SK-N-SH treated with all-trans-retinoic acid at 6 μM for 48 hours (cell line): Measurements from ENCODE around the gene AUTS2.

Experiments used
- ARNTL ChIP-seq: fragments of 450-650 bp; formaldehyde crosslinking; IDR thresholded peaks from 2 replicates; pipeline ENCODE4 v1.5.0; 2020; ENCODE audit warnings: low read depth, mild to moderate bottlenecking, moderate library complexity, borderline replicate concordance
- CREB5 ChIP-seq: fragments of 250-450 bp; sonication (Bioruptor Pico); IDR thresholded peaks from 2 replicates; pipeline ENCODE4 v1.5.1; 2020; ENCODE audit warnings: low read depth, mild to moderate bottlenecking, moderate library complexity
- CSDC2 ChIP-seq: fragments of 250-450 bp; sonication (Bioruptor Pico); IDR thresholded peaks from 2 replicates; pipeline ENCODE4 v1.5.0; 2020; ENCODE audit warnings: mild to moderate bottlenecking, moderate library complexity
- CSRNP3 ChIP-seq: fragments of 250-450 bp; sonication (Bioruptor Pico); IDR thresholded peaks from 2 replicates; pipeline ENCODE4 v1.5.1; 2021; ENCODE audit warnings: mild to moderate bottlenecking, moderate library complexity
- GLIS3 ChIP-seq: fragments of 250-450 bp; sonication (Bioruptor Pico); IDR thresholded peaks from 2 replicates; pipeline ENCODE4 v1.5.0; 2020; ENCODE audit warnings: mild to moderate bottlenecking, moderate library complexity
- OSR1 ChIP-seq: fragments of 250-450 bp; sonication (Bioruptor Pico); IDR thresholded peaks from 2 replicates; pipeline ENCODE4 v1.8.0; 2022; ENCODE audit warnings: moderate library complexity, mild to moderate bottlenecking, inconsistent platforms
- POU6F1 ChIP-seq: fragments of 250-450 bp; sonication (Bioruptor Pico); IDR thresholded peaks from 2 replicates; pipeline ENCODE4 v1.8.0; 2021; ENCODE audit warnings: low read depth, mild to moderate bottlenecking, moderate library complexity, borderline replicate concordance
- PPARA ChIP-seq: fragments of 250-450 bp; sonication (Bioruptor Pico); IDR thresholded peaks from 2 replicates; pipeline ENCODE4 v1.5.0; 2020; ENCODE audit warnings: mild to moderate bottlenecking, borderline replicate concordance
- RARB ChIP-seq: fragments of 250-450 bp; sonication (Bioruptor Pico); IDR thresholded peaks from 2 replicates; pipeline ENCODE4 v1.8.0; 2021; ENCODE audit warnings: mild to moderate bottlenecking, moderate library complexity
- ZC3H10 ChIP-seq: fragments of 250-450 bp; sonication (Bioruptor Pico); IDR thresholded peaks from 2 replicates; pipeline ENCODE4 v1.5.1; 2021; ENCODE audit warnings: mild to moderate bottlenecking, moderate library complexity
- ZNF565 ChIP-seq: fragments of 450-650 bp; formaldehyde crosslinking; conservative IDR thresholded peaks from 2 replicates; pipeline ENCODE4 v1.5.0; 2020; ENCODE audit warnings: low read depth, mild to moderate bottlenecking, moderate library complexity
- TF ChIP-seq, protein P1 (sequence below): fragments of 250-450 bp; sonication (Bioruptor Pico); IDR thresholded peaks from 2 replicates; pipeline ENCODE4 v1.8.0; 2020; ENCODE audit warnings: mild to moderate bottlenecking, moderate library complexity, borderline replicate concordance

GRCh38 chr7:70808876-70809275 is 1210.6 kb downstream of the AUTS2 start:
- TF ChIP-seq, protein P1, sequence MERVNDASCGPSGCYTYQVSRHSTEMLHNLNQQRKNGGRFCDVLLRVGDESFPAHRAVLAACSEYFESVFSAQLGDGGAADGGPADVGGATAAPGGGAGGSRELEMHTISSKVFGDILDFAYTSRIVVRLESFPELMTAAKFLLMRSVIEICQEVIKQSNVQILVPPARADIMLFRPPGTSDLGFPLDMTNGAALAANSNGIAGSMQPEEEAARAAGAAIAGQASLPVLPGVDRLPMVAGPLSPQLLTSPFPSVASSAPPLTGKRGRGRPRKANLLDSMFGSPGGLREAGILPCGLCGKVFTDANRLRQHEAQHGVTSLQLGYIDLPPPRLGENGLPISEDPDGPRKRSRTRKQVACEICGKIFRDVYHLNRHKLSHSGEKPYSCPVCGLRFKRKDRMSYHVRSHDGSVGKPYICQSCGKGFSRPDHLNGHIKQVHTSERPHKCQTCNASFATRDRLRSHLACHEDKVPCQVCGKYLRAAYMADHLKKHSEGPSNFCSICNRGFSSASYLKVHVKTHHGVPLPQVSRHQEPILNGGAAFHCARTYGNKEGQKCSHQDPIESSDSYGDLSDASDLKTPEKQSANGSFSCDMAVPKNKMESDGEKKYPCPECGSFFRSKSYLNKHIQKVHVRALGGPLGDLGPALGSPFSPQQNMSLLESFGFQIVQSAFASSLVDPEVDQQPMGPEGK (CRISPR knock-in tag) = no peak
- TF ChIP-seq CREB5 (no peak), OSR1 (no peak), CSRNP3 (CRISPR knock-in tag) (no peak), RARB (CRISPR knock-in tag) (no peak), GLIS3 (CRISPR knock-in tag) (no peak), POU6F1 (CRISPR knock-in tag) (no peak), CSDC2 (no peak), PPARA (no peak), ZC3H10 (CRISPR knock-in tag) (no peak), ARNTL (CRISPR knock-in tag) (no peak), ZNF565 (CRISPR knock-in tag) (no peak)
